Activated CD4-positive, alpha-beta T cell treated with anti-CD3 and anti-CD28 coated beads, Interleukin-2, Interleukin-6, amounts not matched to agents 100 ng/mL and 50 ng/mL, durations not matched to agents 16 hours and 8 hours (primary cell): ENCODE data around the gene CFAP46.
"Not testable (repeated sequence)": the region's sequence is repeated elsewhere in the genome, so short reads cannot be mapped to it uniquely, and the experiment has no call there.

Experiments used
- DNase-seq: peaks from one replicate; pipeline ENCODE4 v3.0.0-alpha.2; 2020

Gene CFAP46

DNA sequence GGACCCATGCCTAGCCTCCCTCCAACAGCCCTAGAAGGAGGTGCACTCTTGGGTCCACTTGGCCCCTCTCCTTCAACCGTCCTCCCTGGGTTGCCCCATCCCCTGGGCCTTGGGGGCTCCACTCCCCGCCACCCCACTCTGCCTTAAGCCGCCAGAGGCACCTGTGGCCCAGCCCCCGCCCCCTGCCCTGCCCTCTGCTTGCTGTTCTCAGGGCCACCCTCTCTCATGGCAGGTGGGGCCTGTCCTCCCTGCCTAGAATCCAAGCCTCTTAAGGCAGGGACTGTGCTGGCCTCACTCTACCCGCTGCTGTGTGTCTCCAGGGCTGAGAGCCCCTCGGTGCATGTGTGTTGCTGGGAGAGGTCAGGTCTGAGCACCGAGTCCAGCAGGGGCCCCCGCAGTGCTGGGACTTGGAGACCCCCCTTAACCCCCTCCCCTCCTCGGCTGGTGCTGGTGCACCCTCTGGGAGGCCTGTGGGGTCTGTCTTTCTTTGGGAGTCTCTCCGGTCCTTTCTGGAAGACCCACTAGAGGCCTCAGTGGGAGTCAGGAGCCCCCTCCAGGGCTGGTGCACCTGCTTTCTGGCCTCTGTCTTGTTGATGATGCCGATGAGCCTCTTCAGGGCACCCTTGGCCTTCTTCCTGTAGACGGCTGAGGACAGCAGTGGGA lies 43.8 kb downstream of the CFAP46 start:
- no peak for DNase-seq

DNA sequence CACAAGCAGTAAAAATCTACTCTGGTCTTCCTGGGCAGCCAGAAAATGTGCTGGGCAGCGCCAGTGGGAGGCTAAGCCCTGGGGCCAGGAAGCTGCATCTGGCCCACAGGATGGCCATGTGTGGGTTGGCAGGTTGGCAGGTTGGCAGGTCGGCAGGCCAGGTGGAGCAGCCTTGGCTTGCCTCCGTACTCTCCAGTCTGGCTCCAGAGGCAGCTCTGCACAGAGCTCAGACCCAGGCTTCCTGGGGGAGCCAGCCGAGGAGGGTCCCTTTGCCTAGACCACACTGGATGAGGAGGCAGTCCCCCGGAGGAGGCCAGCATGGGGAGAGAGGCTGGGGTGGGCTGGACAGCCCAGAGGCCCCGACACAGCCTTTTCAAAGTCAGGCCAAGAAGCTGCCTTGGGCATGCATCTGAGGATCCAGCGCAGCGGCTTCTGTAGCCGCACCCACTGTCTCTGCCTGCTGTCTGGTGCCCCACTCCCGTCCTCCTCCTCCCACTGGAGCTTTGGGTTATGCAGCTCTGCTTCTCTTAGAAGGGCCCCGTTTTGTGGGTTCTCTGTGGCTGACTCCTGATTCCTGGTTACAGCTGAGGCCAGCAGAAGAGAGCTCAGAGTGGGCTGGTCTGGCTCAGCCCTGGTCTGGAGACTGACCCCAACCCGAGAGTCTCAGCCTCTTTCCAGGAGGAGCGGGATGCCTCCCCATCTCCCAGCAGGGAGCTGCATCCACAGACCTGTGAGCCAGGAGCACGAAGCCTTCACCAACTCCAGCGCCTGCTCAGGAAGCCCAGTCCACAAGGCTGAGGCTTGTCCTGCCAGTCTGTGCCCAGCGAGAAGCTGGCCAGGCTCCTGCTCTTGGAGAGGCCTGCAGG lies 44.6 kb downstream of the CFAP46 start:
- DNase-seq = no peak

DNA sequence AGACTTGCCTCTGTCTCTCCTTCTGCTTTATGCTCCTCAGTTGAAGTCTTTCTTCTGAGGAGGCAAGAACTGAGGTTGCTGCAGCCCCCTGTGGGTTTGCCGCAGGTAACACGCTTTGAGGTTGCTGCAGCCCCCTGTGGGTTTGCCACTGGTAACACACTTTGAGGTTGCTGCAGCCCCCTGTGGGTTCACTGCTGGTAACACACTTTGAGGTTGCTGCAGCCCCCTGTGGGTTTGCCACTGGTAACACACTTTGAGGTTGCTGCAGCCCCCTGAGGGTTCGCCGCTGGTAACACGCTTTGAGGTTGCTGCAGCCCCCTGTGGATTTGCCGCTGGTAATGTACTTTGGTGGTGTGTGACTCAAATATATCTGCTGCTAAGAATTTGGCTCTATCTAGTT lies 48.6 kb downstream of the CFAP46 start:
- not testable (repeated sequence) for DNase-seq

DNA sequence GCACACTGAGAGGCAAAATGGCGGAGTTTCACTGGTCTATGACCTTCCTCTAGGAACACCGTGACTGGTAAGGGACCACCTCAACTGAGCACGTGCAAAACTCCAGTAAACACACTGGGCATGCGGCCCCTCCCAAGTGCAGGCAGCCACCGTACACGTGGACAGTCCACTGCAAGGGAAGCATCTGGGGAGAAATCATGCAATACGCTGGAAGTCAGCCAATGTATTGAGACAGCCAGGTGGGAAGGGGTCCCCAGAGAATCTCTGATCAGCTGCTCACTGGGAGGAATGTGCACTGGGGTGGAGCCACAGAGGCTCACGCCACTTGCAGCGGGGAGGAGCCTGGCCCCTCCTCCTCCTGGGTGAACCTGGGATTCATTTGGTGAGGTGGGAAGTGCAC lies 49.3 kb downstream of the CFAP46 start:
- DNase-seq = no peak

DNA sequence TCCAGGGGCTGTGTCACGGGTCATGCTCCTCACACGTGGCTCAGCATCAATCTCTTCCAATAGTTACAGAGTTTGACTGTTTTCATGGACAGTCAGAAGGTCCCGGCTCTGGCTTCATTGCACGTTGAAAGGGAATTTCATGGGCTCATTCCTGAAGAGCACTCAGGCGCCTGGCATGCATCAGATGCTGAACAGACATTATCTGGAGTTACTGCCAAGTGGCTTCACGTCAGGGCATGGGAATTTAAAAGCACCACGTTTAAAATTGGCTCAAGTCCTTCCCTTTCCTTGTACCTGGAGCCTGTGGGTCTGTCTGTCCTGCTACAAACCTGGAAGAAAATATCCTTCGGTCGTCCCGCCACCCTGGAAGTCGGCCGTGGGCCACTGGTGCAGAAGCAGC lies 50.4 kb downstream of the CFAP46 start:
- DNase-seq = no peak

DNA sequence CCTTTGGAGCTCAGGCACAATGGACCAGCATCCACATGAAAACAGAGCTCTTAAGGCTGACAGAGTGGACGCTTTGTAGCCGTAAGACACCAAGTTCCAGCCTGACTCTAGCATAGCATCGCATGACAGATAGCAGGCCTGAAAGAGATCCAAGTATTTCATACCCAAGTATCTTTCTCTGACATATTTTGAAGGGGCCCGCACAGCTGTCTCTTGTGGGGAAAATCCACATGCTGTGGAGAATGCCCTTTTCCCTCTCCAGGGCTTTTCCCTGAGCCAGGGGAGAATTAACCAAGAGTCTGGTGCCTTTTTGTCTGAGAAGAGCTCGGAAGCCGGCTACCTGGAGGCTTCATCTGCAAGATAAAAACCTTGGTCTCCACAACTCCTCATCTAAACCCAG lies 51.0 kb downstream of the CFAP46 start:
- no peak for DNase-seq

DNA sequence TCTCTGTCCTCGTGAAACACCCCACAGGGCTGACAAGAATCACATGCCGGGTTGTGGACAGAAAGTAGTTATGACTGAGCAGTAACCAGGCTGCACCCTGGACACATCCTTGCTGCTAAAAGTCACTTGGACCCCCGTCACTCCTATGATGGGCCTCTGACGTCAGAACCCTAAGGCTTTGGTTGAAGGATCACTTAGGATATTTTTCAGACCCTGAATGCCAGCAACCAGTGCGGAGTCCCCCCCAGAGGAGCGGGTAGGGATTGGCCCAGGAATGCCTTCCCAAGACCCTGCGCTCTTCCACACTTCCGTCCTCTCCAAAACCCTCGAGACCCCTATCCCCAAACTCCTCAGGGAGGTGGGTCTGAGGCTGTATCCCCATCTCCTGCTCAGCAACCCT lies 52.1 kb downstream of the CFAP46 start:
- DNase-seq = no peak

DNA sequence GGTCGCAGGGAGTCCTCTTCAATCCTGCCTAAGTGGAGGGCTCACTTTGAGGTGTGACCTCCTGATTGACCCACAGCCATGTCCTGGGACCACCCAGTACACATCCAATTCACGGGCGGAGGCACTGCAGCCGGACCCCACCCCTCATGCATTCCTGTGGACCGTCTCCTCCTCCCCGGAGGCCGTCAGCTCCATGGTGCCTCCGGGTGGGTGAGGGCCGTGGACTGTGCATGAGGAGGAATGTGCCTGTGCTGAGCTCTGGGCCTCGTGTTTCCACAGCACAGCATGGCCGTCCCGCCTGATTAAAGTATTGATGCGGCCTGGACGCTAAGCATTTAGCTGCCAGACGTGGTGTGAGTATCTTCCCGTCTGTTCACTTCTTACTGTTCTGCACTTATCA lies 52.8 kb downstream of the CFAP46 start:
- DNase-seq = no peak

DNA sequence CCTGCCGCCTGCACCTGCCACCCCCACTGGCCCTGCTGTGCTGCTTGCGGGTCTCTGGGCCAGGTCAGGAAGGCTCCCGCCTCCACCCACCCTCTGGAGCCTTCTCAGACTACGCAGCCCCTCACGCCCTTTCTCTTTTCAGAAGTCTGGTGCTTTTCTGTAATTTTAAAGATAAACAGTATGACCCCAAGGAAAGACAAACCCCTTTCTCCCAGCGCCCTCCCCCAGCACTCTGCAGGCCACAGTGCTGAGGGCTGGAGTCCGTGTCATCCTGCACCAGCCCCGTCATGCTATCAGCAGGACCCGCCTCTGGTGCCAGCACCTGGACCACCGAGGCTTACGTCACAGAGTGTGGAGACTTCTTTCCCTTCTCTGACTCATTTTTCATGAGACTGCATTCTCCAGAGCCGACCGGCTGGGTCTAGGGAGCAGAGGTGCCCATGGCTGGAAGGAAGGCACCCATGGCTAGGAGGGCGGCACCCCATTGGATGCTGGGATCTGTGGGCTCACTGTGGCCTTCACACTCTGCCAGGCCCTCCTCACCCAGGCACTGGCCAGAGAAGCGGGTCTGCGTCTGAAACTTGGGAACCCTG lies 53.4 kb downstream of the CFAP46 start:
- DNase-seq = no peak

DNA sequence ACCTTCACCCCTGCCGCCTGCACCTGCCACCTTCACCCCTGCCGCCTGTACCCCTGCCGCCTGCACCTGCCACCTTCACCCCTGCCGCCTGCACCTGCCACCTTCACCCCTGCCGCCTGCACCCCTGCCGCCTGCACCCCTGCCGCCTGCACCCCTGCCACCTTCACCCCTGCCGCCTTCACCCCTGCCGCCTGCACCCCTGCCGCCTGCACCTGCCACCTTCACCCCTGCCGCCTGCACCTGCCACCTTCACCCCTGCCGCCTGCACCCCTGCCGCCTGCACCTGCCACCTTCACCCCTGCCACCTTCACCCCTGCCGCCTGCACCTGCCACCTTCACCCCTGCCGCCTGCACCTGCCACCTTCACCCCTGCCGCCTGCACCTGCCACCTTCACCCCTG lies 53.9 kb downstream of the CFAP46 start:
- DNase-seq = not testable (repeated sequence)

DNA sequence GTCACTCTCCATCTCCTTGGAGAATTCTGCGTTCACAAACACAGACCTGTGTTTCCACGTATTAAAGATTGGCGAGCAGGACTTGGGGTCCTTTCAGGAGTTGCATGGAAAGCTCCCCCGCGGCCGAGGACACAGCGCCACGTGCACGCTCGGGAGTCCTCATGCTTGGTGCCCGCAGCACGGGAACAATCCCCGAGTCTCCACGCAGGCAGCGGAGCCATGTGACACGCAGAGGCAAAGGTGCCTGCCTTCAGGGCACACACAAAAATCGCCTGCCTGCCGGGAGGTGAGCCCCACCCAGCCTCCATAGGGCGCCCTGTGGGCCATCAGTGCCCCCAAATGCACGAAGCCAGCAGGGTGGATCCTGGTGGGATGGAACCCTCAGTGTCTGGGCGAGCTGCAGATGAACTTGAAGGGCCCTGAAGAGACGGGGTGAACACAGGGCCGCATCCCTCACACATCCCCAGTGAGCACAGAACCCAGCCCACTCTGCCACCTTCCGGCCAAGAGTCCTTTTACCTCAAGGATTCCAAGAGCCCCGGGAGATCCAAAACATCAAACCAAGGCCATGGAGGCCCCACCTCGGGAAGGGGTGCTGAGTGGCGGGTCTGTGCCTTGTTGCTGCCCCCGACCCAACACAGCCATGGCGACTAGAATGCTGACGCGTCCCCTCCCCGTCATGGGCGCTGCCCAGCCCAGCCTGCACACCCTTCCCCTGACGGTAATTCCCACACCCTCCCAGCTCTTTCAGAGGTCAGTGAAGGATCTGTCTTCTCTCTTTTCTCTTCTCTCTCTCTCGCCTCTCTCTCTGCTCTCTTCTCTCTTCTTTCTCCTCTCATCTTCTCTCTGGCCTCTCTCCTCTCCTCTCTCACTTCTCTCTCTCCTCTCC lies 55.9 kb downstream of the CFAP46 start:
- DNase-seq = no peak

DNA sequence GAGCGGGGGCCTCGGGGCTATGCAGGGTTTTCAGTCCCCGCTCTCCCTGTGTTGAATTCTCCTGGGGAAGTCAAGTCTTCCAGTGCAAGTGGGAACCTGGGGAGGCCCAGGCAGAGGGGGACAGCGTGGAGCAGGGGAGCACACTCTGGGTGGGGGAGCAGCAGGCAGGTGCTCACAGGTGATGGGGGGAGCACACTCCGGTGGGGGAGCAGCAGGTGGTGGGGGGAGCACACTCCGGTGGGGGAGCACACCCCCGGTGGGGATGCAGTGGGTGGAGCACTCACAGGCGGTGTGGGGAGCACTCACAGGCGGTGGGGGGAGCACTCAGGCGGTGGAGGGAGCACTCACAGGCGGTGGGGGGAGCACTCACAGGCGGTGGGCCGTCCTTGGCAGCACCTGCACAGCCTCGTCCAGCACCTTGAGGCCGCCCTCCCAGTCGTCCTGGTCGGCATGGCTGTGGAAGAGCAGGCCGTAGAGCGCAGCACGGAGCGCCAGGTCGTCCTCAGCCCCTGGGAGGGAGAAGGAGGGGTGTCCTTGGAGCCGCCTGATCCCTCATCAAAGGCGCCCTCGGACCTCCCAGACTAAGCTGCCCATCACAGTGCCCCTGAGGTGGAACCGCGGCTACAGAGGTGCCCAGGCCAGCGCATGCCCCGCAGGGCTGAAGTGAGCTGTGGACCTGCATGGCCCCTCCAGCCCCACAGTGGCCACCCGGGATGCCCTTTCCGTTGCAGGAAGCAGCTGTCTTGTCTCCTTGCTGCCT lies 56.7 kb downstream of the CFAP46 start:
- no peak for DNase-seq

DNA sequence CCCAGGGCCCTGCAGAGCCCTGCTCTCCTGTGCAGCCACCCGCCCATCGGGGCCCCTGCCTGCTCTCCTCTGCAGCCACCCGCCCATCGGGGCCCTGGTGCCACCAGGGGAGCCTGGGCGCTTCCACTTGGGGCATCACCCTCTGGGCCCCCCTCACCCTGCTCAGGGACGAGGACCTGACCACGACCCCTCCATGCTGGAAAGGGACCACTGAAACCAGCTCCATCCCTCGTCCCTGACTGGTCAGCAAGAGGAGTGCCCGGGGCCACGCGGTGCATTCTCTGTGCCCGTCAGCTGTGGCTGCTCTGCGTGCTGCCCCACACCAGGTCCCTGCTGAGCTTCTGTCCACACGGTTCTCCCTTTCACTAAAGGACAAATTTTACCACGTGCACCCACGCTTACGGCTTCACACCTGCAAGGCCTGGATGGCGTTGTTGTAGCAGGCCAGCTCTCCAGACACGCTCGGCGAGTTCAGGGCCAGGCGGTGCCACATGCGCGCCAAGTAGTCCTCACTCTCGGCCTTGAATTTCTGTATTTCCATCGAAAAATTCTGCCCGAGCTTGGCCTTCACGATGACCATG lies 57.6 kb downstream of the CFAP46 start:
- DNase-seq = no peak

DNA sequence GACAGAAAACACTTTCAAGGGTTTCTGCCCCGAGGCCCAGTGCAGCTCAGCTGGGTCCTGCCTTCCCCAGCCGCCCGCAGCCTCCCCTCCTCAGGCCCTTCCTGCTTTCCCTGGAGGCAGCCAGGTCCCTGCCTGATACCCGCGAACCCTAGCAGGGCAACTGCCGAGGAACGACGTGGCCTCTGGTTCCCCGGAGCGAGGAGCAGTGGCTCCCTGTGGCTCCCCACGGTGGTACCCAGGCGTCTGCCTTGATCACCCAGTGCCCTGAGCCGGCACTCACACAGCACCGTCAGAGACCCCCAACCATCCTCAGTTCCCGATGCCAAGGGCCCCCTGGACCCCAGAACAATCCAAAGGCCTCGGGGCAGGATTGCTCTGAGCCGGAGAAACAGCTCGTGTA lies 58.3 kb downstream of the CFAP46 start:
- no peak for DNase-seq

DNA sequence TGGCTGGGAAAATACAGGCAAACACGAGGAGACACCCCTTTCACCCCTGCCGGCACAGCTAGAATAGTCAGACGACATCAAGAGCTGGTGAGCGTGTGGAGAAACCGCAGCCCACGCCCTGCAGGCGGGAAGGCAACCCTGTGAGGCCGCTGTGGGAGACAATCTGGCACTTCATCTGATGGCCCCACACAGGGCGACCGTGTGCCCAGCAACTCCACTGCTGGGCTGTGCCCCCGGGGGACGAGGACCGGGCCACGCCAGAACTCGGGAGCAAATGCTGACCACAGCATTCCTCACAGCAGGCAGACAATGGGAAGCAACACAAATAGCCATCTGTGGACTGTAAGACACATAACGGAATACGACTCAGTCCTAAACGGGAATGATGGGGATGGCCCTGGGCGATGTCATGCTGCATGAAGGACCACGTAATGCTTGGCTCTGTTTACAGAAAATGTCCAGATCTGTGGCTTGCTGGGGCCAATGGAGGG lies 58.9 kb downstream of the CFAP46 start:
- no peak for DNase-seq

DNA sequence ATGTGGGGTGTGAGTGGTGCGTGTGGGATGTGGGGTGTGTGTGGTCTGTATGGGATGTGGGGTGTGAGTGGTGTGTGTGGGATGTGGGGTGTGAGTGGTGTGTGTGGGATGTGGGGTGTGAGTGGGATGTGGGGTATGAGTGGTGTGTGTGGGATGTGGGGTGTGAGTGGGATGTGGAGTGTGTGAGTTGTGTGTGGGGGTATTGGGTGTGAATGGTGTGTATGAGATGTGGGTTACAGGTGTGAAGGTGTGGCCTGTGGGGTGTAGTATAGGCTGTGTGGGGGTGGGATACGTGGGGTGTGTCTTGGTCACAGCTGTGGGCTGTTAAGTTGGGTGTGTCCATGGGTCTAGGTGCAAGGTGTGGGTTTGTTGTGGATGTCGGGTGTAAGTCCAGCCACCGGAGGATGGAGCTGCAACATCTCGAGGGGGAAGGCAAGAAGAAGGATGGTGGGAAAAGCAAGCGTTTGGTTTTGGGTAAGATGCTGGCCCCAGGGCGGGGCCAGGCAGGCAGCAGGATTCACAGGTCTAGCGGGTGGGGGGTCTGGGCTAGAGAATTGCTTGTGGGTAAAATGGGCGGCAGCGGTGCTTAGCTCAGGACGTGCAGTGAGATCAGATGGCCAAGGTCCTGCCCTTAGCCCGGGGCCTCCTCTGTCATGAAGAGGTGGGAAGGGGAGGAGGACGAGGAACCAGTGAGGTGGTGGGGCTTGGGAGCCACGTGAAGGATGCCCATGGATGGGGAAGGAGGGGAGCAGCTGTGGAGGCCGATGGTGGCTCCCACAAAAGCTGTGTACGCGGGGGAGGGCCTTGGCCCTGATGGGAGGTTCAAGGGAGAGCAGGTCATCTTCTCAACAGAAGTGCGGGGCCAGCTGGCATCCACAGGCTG lies 60.1 kb downstream of the CFAP46 start:
- DNase-seq = no peak

DNA sequence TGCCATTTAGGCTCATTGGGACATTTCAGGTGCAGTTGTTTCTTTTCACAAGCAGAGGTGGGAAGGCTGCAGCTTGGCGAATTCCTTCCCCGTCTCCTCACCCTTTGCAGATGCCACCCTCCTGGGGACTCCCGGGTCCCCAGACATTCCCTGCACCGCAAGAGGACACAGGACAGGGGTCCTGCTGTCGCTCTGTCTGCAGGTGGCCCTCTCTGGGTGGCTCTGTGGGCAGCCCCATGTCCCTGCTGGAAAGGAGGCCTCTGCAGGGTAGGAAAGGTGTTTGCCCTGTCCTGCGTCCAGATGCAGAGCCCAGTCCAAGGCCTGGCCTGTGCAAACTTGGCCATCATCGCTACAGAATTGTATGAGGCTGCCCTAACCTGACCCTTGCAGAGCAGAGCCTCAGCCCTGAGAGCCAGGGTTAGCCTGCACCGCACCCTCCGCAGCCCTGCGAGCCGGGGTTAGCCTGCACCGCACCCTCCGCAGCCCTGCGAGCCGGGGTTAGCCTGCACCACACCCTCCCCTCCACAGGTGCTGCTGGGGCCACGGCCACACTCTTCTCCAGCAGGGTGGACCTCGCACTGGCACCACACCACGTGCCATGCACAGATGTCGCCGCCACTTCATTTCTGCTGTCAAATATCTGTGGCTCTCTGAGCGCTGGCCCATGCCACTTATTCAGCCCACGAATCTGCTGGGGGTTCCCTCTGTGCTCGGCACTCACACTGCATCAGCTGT lies 61.0 kb downstream of the CFAP46 start:
- DNase-seq = no peak

DNA sequence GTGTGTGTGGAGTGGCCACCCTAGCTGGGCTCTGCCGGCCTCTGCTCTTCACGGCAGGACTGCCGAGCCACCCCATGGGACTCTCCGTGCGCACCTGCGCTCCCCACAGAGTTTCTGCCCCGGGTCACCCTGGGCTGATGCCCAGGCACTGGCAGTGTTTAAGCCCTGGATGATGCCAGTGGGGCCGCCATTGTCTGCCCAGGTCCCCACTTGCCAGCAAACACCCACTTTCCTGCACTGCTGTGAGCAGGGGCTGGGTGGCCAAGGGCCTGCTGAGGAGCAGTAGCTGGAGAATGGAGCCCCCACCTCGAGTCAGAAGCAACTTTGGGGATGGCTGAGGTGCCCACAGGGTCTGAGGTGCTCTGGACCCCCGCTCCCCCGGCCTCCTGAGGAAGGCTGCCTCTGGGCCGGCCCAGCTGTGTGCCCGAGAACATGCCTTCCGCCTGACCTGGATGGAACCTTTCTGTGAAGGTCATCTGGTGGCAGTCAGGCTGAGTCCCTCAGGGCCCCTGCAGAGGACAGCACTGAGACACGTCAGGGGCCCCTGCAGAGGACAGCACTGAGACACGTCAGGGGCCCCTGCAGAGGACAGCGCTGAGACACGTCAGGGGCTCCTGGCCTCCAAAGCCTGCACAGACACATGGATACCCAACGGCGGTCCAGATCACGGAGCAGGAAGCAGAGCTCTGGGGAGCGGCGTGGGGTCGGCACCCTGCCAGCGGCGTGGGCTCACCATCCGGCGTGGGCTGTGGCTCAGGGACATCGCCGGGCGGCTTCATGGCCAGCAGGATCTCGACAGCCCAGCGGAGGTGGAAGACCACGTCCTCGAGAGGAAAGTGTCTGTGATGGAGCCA lies 62.0 kb downstream of the CFAP46 start:
- DNase-seq = no peak
